ENCODE measurements around the gene APLP1. TPM values are rescaled to one million over a fixed set of nuclear protein-coding genes. Genes with fewer than 3 reads are reported as not detected.

APLP1 gene
- total RNA-seq, 1 experiment from 2014 or later: 36.9 TPM

DNA sequence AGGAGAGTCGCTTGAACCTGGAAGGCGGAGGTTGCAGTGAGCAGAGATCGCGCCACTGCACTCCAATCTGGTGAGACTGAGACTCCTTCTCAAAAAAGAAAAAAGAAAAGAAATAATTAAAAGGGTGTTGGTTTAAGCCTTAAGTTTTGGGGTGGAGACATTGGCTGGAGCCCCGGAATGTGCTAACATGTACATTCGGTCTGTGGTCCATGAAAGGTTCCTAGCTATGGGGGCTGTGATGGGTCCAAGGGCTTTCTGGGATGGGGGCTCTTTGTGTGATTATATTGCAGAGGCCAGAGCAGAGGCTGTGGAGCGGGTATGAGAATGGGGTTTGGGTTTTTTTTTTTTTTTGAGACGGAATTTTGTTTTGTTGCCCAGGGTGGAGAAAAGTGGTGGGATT, 17.5 kb downstream of the APLP1 start:
- Histone ChIP-seq H3K27ac (ENCODE audit: insufficient read length, low read depth, low read length) (no peak overlapping the region), H3K4me1 (ENCODE audit: insufficient read depth, low read length) (no peaks in the 10 kb centered on the region), H4K8ac (replicated peaks; ENCODE audit: insufficient read length, low read depth, low read length) (no peak overlapping the region), H3K4ac (ENCODE audit: low read depth, low read length) (no peak overlapping the region), H3K23me2 (ENCODE audit: insufficient read length, low read depth, low read length, poor library complexity, severe bottlenecking) (no peaks in the 10 kb centered on the region), H3K4me2 (ENCODE audit: insufficient read depth, insufficient read length, low read length) (no peak overlapping the region), H3K79me2 (ENCODE audit: insufficient read depth, low read length) (no peaks in the 10 kb centered on the region), H4K5ac (ENCODE audit: insufficient read length, low read depth, low read length) (no peak overlapping the region), H2BK5ac (ENCODE audit: insufficient read length, low read length) (no peak overlapping the region), H3K18ac (ENCODE audit: insufficient read length, low read depth, low read length) (no peak overlapping the region), H2AK5ac (ENCODE audit: insufficient read length, low read length) (no peak overlapping the region), H2AFZ (ENCODE audit: low read length) (no peak overlapping the region), H4K91ac (ENCODE audit: insufficient read length, low read depth, low read length) (no peak overlapping the region), H2BK12ac (ENCODE audit: insufficient read length, low read depth, low read length) (no peak overlapping the region), H3K9ac (ENCODE audit: extremely low read depth, insufficient read length, low read length) (no peak overlapping the region), H4K20me1 (ENCODE audit: control insufficient read depth, insufficient read depth, insufficient read length) (no peaks in the 10 kb centered on the region), H3K14ac (ENCODE audit: insufficient read depth, low read length) (no peak overlapping the region), H2BK120ac (ENCODE audit: low read depth, low read length, poor library complexity, severe bottlenecking) (no peak overlapping the region), H2BK20ac (ENCODE audit: low read depth, low read length, poor library complexity, severe bottlenecking) (no peak overlapping the region), H3K79me1 (ENCODE audit: insufficient read depth, low read depth, low read length, poor library complexity, severe bottlenecking) (no peaks in the 10 kb centered on the region), H3K56ac (ENCODE audit: insufficient read length, low read depth, low read length) (no peak overlapping the region), H3K23ac (ENCODE audit: insufficient read length, low read depth, low read length) (no peak overlapping the region), H2BK15ac (ENCODE audit: low read depth, low read length) (no peak overlapping the region), H3K9me3 (ENCODE audit: control insufficient read depth, low read depth, low read length) (no peaks in the 10 kb centered on the region), H3K27me3 (ENCODE audit: insufficient read depth, low read length) (no peaks in the 10 kb centered on the region), H3T11ph (ENCODE audit: low read length) (no peak overlapping the region)
- Mint-ChIP-seq H3K4me1 (no peaks in the 10 kb centered on the region), H3K27ac (no peak overlapping the region), H3K4me3 (no peak overlapping the region), H3K36me3 (ENCODE audit: insufficient read depth in 1 of 3, low read depth in 3 of 3) (peaks cover 28 to 47% (median 41%) of the 10 kb centered on the region in 3 experiments), H3K9me3 (no peaks in the 10 kb centered on the region), H3K27me3 (ENCODE audit: low read depth) (no peaks in the 10 kb centered on the region; the same call in none of the 2 replicates)
- DNase-seq: no peak
- no CpG with 5 or more reads among the region's 8 CpGs for whole genome bisulfite sequencing (ENCODE audit: extremely low coverage, insufficient read length, low lambda C conversion rate)
- TF ChIP-seq, protein P1, sequence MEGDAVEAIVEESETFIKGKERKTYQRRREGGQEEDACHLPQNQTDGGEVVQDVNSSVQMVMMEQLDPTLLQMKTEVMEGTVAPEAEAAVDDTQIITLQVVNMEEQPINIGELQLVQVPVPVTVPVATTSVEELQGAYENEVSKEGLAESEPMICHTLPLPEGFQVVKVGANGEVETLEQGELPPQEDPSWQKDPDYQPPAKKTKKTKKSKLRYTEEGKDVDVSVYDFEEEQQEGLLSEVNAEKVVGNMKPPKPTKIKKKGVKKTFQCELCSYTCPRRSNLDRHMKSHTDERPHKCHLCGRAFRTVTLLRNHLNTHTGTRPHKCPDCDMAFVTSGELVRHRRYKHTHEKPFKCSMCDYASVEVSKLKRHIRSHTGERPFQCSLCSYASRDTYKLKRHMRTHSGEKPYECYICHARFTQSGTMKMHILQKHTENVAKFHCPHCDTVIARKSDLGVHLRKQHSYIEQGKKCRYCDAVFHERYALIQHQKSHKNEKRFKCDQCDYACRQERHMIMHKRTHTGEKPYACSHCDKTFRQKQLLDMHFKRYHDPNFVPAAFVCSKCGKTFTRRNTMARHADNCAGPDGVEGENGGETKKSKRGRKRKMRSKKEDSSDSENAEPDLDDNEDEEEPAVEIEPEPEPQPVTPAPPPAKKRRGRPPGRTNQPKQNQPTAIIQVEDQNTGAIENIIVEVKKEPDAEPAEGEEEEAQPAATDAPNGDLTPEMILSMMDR (conservative IDR thresholded peaks at IDR 0.05): no peak
